Thyroid gland (tissue), 4 donors: ENCODE measurements around the gene METTL25B.

Source experiments
- POLR2A ChIP-seq, 2 donors: fragments of 450-650 bp; IDR thresholded peaks; one replicate each; pipeline ENCODE4 v1.6.1; 2017; ENCODE audit warnings: antibody characterized with exemption in 2 of 2, mild to moderate bottlenecking in 2 of 2, moderate library complexity in 1 of 2
- TF ChIP-seq, protein P1 (sequence below), 6 experiments: fragments of 200-600 bp in 3 of 6; fragments of 450-650 bp in 3 of 6; sonication (generic) in 3 of 6; IDR thresholded peaks; one replicate each; pipeline ENCODE4 v1.5.1; 2016 to 2019; ENCODE audit warnings: antibody characterized with exemption in 6 of 6, mild to moderate bottlenecking in 2 of 6, inconsistent platforms in 1 of 6, moderate library complexity in 1 of 6

DNA sequence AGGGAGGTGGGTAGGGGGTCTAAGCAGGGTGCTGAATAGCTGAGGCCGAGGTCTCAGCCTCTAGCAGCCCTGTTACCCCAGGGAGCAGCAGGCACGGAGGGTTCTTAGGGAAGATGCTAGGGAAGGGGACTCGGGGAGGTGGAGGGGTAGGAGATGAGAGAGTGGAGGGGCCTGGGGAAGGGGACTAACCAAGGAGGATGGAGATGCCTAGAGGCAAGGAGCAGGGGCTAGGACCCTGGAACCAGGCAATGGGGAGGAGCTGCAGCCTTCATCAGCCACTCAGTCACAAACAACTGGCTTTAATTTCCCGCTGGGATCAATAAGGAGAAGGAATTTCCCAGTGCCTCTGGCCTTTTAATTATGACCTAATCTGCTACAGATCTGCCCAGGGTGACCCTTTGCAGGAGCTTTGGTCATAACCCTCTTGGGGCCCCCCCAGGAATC is 20.0 kb upstream of the METTL25B start:
- no peak for TF ChIP-seq POLR2A (IDR thresholded peaks at IDR 0.05)
- TF ChIP-seq, protein P1, sequence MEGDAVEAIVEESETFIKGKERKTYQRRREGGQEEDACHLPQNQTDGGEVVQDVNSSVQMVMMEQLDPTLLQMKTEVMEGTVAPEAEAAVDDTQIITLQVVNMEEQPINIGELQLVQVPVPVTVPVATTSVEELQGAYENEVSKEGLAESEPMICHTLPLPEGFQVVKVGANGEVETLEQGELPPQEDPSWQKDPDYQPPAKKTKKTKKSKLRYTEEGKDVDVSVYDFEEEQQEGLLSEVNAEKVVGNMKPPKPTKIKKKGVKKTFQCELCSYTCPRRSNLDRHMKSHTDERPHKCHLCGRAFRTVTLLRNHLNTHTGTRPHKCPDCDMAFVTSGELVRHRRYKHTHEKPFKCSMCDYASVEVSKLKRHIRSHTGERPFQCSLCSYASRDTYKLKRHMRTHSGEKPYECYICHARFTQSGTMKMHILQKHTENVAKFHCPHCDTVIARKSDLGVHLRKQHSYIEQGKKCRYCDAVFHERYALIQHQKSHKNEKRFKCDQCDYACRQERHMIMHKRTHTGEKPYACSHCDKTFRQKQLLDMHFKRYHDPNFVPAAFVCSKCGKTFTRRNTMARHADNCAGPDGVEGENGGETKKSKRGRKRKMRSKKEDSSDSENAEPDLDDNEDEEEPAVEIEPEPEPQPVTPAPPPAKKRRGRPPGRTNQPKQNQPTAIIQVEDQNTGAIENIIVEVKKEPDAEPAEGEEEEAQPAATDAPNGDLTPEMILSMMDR (IDR thresholded peaks at IDR 0.05): no peak
